ENCODE measurements around the gene B4GALNT3.

- TF ChIP-seq EP300 (IDR thresholded peaks at IDR 0.05) (no peak), CTCF (IDR thresholded peaks at IDR 0.05) (no peak)
Observed at GRCh38 chr12:508795-509194, 49.1 kb downstream of the B4GALNT3 start.

Measured in tibial nerve (tissue), 4 donors.